ENCODE data around the gene PCGF2. TPM values are rescaled to one million over a fixed set of nuclear protein-coding genes. Genes with fewer than 3 reads are reported as not detected.

Gene PCGF2
- total and polyA plus RNA-seq, 10 of the 15 experiments (the other 5 are each of a cell fraction or from before 2014, with no cell fraction given): 2.7 to 35.6 (median 7.2) TPM

DNA sequence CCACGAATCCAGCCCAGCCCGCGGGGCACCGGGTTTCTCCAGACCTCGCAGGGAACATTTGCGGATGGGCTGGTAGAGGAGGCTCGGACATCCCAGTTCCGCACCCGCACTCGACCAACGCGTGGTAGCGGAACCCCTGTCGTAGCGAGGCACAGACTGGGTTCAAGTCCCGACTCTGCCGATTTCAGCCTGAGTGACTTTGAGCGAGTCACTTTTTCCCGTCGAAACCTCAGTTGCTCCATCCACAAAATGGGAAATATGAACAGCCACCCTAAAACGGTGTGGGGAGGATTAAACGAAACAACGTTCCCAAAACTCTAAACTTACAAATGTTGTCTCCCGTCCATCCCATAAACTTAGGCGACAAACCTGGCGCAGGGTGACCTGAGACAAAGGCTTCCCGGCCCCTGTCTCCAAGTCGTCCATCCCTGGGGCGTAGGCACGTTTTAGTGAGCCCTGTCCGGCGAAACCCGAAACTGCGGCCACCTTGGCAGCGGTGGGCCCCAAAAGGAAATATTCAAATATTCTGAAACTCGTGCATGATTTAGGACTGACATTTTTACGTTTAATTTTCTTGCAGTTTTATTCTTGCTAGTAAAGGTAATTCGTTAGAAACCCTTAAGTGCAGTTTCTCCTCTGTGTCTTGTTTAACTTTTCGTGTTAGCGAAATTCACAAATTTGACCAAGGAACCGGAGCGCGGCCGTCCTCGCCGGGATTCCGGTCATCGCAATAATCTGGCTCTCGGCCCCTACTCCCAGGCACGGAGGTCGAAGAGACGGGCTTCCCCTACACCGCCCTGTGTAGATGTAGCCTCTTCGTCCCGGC is 45.0 kb downstream of the PCGF2 start:
- peak overlapping the region; percentile 100 for H3K9ac ChIP-seq (ENCODE audit: control insufficient read depth, insufficient read depth, low read length)
- in situ Hi-C loops (cut with MboI) (no loop called here), intact Hi-C loops (cut with micrococcal nuclease; ENCODE audit: unreplicated experiment) (loop anchor here (2.0 kb wide), 1 partner anchor 28 kb away; the partner anchor contains the start of gene CISD3)
- WGBS (ENCODE audit: insufficient coverage, insufficient replicate concordance, low lambda C conversion rate, missing lambda C conversion rate): under 1% methylated on average over 55 of the region's 55 CpGs
- ChIA-PET POLR2A (interaction anchor here (1.5 kb wide), 1 partner anchor 25 kb away, joined by 5 read pairs; no protein-coding TSS in a partner anchor), CTCF (interaction anchor here (2.3 kb wide), 1 partner anchor 27 kb away, joined by 16 read pairs; the partner anchor contains the start of gene EPOP), RAD21 (ENCODE audit: unreplicated experiment) (interaction anchor here (1.0 to 1.5 kb wide), 3 partner anchors 22 to 32 kb away, joined by 3 read pairs; no protein-coding TSS in a partner anchor), SMC1A (ENCODE audit: uncharacterized antibody, unreplicated experiment) (interaction anchor here (1.5 to 4.3 kb wide), 2 partner anchors 26 to 145 kb away, joined by 5 to 26 read pairs; partner anchors contain the start of gene EPOP)
- H4K20me1 ChIP-seq (ENCODE audit: control insufficient read depth, insufficient read depth): no peaks in the 10 kb centered on the region
- no peaks in the 10 kb centered on the region for H3K9me3 ChIP-seq (replicated peaks; ENCODE audit: control insufficient read depth, insufficient read depth, low read length)
- H3K4me1 ChIP-seq (ENCODE audit: control insufficient read depth, insufficient read depth, low read length): peaks cover 30% of the 10 kb centered on the region
- H3K27me3 ChIP-seq (replicated peaks in 1 of 2; ENCODE audit: control insufficient read depth in 2 of 2, insufficient read depth in 2 of 2, low read length in 1 of 2): no peaks in the 10 kb centered on the region
- H3K4me3 ChIP-seq: peak overlapping the region; percentile 91
- peaks cover 4 to 5% of the 10 kb centered on the region in 2 experiments; a peak in 3 of 4 replicates for H3K36me3 ChIP-seq (ENCODE audit: control insufficient read depth in 2 of 2, insufficient read depth in 2 of 2, low read length in 1 of 2)
- ATAC-seq (peak; percentile 20), DNase-seq (ENCODE audit: low read depth, low spot score) (no peak), FAIRE-seq (no peak)
- BruUV-seq (replicated peaks): TSS peak; percentile 64
- peaks cover 52% of the 10 kb centered on the region for H3K79me2 ChIP-seq (ENCODE audit: control insufficient read depth, insufficient read depth, low read length)
- peak overlapping the region; percentile 100 for H3K27ac ChIP-seq (ENCODE audit: control insufficient read depth, insufficient read depth)
- peak overlapping the region; percentile 35; the same call in 1 of the 2 replicates for H2AFZ ChIP-seq (ENCODE audit: control insufficient read depth, low read depth, low read length)
- peak overlapping the region; percentile 99 for H3K4me2 ChIP-seq (ENCODE audit: control insufficient read depth, insufficient read depth)
- TF ChIP-seq SMAD5 (IDR thresholded peaks at IDR 0.05; ENCODE audit: low read depth): peak; percentile 17; the same call in 1 of the 2 replicates
- TF ChIP-seq ASH2L (IDR thresholded peaks at IDR 0.05; ENCODE audit: borderline replicate concordance, low read depth): 0 out of 2 replicates have a peak, but pooled peaks have one; percentile 13
- peak; percentile 62 for TF ChIP-seq SPI1 (IDR thresholded peaks at IDR 0.05; ENCODE audit: borderline replicate concordance, insufficient read depth, low read depth, low read length)
- peak; percentile 70; the same call in 2 of the 3 replicates for TF ChIP-seq POU2F2 (IDR thresholded peaks at IDR 0.05; ENCODE audit: borderline replicate concordance, low read depth, low read length)
- peak; percentile 76 to 84 for TF ChIP-seq BHLHE40 (IDR thresholded peaks at IDR 0.05; ENCODE audit: borderline replicate concordance in 1 of 2, low read depth in 2 of 2, low read length in 1 of 2)
- peak; percentile 28; the same call in 1 of the 2 replicates for TF ChIP-seq PAX5 (IDR thresholded peaks at IDR 0.05; ENCODE audit: borderline replicate concordance, low read depth, low read length)
- TF ChIP-seq, protein P1, sequence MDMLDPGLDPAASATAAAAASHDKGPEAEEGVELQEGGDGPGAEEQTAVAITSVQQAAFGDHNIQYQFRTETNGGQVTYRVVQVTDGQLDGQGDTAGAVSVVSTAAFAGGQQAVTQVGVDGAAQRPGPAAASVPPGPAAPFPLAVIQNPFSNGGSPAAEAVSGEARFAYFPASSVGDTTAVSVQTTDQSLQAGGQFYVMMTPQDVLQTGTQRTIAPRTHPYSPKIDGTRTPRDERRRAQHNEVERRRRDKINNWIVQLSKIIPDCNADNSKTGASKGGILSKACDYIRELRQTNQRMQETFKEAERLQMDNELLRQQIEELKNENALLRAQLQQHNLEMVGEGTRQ (IDR thresholded peaks at IDR 0.05; ENCODE audit: borderline replicate concordance, low read depth, low read length): no peak
- TF ChIP-seq HDAC6 (IDR thresholded peaks at IDR 0.05; ENCODE audit: unreplicated experiment): no peak
- TF ChIP-seq MXI1 (IDR thresholded peaks at IDR 0.05; ENCODE audit: low read depth, low read length): no peak
- peak; percentile 56 for TF ChIP-seq PML (IDR thresholded peaks at IDR 0.05; ENCODE audit: low read length)
- 0 out of 2 replicates have a peak, but pooled peaks have one; percentile 3 for TF ChIP-seq NKRF (conservative IDR thresholded peaks at IDR 0.05)
- TF ChIP-seq MEF2A (IDR thresholded peaks at IDR 0.05; ENCODE audit: insufficient read depth, low read depth, low read length): 0 out of 2 replicates have a peak, but pooled peaks have one; percentile 14
- TF ChIP-seq POLR2A (IDR thresholded peaks at IDR 0.05; ENCODE audit: low read depth, low read length): peak; percentile 43; the same call in 1 of the 2 replicates
- peak; percentile 71 for TF ChIP-seq POLR2AphosphoS5 (IDR thresholded peaks at IDR 0.05; ENCODE audit: low read length)
- peak; percentile 82; the same call in 1 of the 2 replicates for TF ChIP-seq MTA3 (IDR thresholded peaks at IDR 0.05; ENCODE audit: borderline replicate concordance, low read length)
- TF ChIP-seq FOXM1 (IDR thresholded peaks at IDR 0.05; ENCODE audit: low read depth, low read length): peak; percentile 53; the same call in 1 of the 2 replicates
- TF ChIP-seq SMARCA5 (IDR thresholded peaks at IDR 0.05): peak; percentile 92
- TF ChIP-seq ZZZ3 (IDR thresholded peaks at IDR 0.05; ENCODE audit: control insufficient read depth, insufficient read length, low read depth): no peak
- no peak for TF ChIP-seq MYC (IDR thresholded peaks at IDR 0.05; ENCODE audit: insufficient read depth, insufficient read length, insufficient replicate concordance, low read length, severe bottlenecking)
- peak; percentile 30; the same call in 1 of the 2 replicates for TF ChIP-seq CBX5 (IDR thresholded peaks at IDR 0.05; ENCODE audit: low read depth)
- TF ChIP-seq LARP7 (IDR thresholded peaks at IDR 0.05): 0 out of 2 replicates have a peak, but pooled peaks have one; percentile 24

Measured in GM12878 (cell line).